HG03354 (cell line): Measurements from ENCODE around the gene PARS2.
A peak's percentile ranks its signal among the peaks of the same experiment; 100 is the strongest.

Experiments
- ATAC-seq: cut with Tn5 transposase; IDR thresholded peaks from one replicate; pipeline ENCODE4 v1.9.1; 2021; ENCODE audit warnings: mild to moderate bottlenecking; ENCODE audit not compliant: unreplicated experiment, poor library complexity, severe bottlenecking

Gene PARS2

GRCh38 chr1:54800899-54801759 is 36.8 kb upstream of the PARS2 start, which contains the start of gene TTC22:
Gene TTC22 (minus strand): TSS chr1:54801323. CDS start chr1:54801163, 160 bp downstream.
- peak; percentile 87 for ATAC-seq

GRCh38 chr1:54800041-54800898 is 35.9 kb upstream of the PARS2 start:
- ATAC-seq: no peak

- no peak for ATAC-seq
These were observed 34.7 kb upstream of the PARS2 start for GRCh38 chr1:54798769-54799641.

- ATAC-seq: no peak
These were observed 33.9 kb upstream of the PARS2 start for GRCh38 chr1:54798206-54798605.

GRCh38 chr1:54796902-54797301 is 32.6 kb upstream of the PARS2 start:
- no peak for ATAC-seq

GRCh38 chr1:54795841-54796468 is 31.6 kb upstream of the PARS2 start:
- no peak for ATAC-seq

- no peak for ATAC-seq
These were observed 31.0 kb upstream of the PARS2 start for GRCh38 chr1:54795356-54795665.

GRCh38 chr1:54794451-54795355 is 30.4 kb upstream of the PARS2 start:
- ATAC-seq: no peak

GRCh38 chr1:54792686-54793282 is 28.5 kb upstream of the PARS2 start:
- no peak for ATAC-seq

GRCh38 chr1:54791880-54792522 is 27.7 kb upstream of the PARS2 start:
- ATAC-seq: no peak

GRCh38 chr1:54788459-54788858 is 24.1 kb upstream of the PARS2 start:
- ATAC-seq: no peak

GRCh38 chr1:54787604-54788003 is 23.3 kb upstream of the PARS2 start:
- ATAC-seq: no peak

GRCh38 chr1:54786778-54787177 is 22.5 kb upstream of the PARS2 start:
- no peak for ATAC-seq

GRCh38 chr1:54784066-54784465 is 19.7 kb upstream of the PARS2 start:
- no peak for ATAC-seq

- no peak for ATAC-seq
These were observed 18.3 kb upstream of the PARS2 start for GRCh38 chr1:54782588-54782987.

- ATAC-seq: no peak
These were observed 17.8 kb upstream of the PARS2 start for GRCh38 chr1:54782156-54782555.

- no peak for ATAC-seq
These were observed 16.9 kb upstream of the PARS2 start for GRCh38 chr1:54781023-54781723.
